H54 (cell line): ENCODE measurements around the gene RASD2.
A peak's percentile ranks its signal among the peaks of the same experiment; 100 is the strongest.
"Not testable (repeated sequence)": the region's sequence is repeated elsewhere in the genome, so short reads cannot be mapped to it uniquely, and the experiment has no call there.

Experiments
- DNase-seq: peaks from one replicate; pipeline ENCODE4 v3.0.0; 2011; ENCODE audit warnings: low spot score, mixed read lengths; ENCODE audit not compliant: insufficient read length
- FAIRE-seq: peaks from 3 replicates; lab custom pipeline; 2011; peaks lifted over from hg19 to GRCh38; lab: Jason Lieb, UNC
- POLR2A ChIP-seq: IDR thresholded peaks from 2 replicates; pipeline ENCODE4 v1.6.1; 2011; ENCODE audit warnings: low read depth, mild to moderate bottlenecking, low read length

The RASD2 gene

GRCh38 chr22:35510481-35510934 lies 30.1 kb upstream of the RASD2 start:
- DNase-seq (peak; percentile 50), FAIRE-seq (peak; percentile 11)
- TF ChIP-seq POLR2A: no peak

DNA sequence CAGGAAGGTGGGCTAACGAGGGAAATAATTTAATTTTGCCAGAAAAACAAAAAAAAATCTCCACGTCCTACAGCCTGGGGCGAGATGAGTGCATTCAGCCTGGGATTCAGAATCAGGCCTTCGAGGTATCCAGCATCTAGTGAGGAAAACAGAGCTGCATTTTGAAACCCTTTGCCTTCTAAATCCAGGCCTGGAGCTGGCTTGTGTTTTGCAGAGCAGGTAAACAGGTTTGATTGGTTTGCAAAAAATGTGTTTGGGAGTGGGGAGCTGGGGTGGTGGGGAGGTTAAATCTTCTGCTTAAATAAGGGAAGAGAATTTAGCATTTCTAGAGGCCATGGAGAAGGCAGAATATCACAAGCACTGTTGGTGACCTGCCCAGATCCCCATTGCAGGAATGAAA lies 29.7 kb upstream of the RASD2 start:
- FAIRE-seq: no peak
- TF ChIP-seq POLR2A: no peak
- no peak for DNase-seq

DNA sequence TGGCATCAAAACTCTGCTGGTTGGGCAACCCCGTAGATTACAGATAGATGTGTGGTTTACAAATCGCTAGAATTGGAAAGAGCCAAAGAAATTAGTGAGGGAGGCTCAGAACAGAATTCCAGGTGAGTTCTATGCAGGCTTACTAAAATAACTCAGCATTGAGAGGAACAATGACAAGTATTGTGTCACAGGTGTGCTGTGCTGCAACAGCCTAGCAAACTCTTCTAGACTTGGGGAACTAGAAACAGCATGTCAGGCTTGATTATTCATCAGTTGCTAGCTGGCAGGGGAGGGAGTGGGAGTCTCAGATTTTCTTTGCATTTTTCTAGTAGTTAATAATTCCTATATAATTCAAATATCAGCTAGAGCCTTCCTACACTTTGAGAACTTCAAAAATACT lies 26.3 kb upstream of the RASD2 start:
- DNase-seq (no peak), FAIRE-seq (no peak)
- no peak for TF ChIP-seq POLR2A

DNA sequence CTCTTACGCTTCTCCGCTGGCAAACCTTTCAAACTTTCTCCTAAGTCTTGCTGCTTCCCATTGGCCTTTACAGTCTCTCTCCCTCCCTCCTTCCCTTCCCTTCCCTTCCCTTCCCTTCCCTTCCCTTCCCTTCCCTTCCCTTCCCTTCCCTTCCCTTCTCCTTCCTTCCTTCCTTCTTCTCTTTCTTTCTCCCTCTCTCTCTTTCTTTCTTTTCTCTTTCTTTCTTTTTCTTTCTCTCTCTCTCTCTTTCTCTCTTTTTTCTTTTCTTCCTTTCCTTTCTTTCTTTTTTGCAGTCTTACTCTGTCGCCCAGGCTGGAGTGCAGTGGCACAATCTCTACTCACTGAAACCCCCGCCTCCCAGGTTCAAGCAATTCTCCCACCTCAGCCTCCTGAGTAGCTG lies 24.7 kb upstream of the RASD2 start:
- not testable (repeated sequence) for DNase-seq, FAIRE-seq

GRCh38 chr22:35516723-35517122 lies 23.9 kb upstream of the RASD2 start:
- FAIRE-seq (no peak), DNase-seq (no peak)
- TF ChIP-seq POLR2A: no peak

- no peak for FAIRE-seq
- no peak for TF ChIP-seq POLR2A
- DNase-seq: no peak
Measured at GRCh38 chr22:35517207-35517606, 23.4 kb upstream of the RASD2 start.

- FAIRE-seq: no peak
- DNase-seq: no peak
- no peak for TF ChIP-seq POLR2A
Measured at GRCh38 chr22:35517769-35518530, 22.7 kb upstream of the RASD2 start.

DNA sequence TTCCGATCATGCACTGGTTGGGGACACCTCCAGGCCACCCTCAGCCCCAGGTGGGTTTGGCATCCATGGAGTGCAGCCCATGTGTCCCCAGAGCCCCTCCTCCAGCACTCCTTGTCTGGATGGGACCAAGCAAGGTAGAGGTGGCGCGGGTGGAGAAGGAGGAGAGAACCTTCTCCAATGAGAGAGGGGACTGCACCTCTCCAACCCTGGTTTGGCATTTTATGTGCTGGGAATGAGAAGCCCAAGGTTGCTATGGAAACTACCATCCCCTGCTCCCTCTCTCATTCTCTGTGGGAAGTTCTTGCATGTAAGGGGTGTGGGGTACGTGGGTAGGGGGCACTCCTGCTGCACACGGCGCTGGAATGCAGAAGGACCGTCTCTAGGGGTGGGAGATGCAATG lies 21.8 kb upstream of the RASD2 start:
- DNase-seq: no peak
- TF ChIP-seq POLR2A: no peak
- FAIRE-seq: no peak

- no peak for DNase-seq
- FAIRE-seq: no peak
- TF ChIP-seq POLR2A: no peak
Measured at GRCh38 chr22:35519306-35520000, 21.2 kb upstream of the RASD2 start.

GRCh38 chr22:35521358-35522224 lies 19.0 kb upstream of the RASD2 start:
- TF ChIP-seq POLR2A: no peak
- no peak for DNase-seq
- FAIRE-seq: no peak

DNA sequence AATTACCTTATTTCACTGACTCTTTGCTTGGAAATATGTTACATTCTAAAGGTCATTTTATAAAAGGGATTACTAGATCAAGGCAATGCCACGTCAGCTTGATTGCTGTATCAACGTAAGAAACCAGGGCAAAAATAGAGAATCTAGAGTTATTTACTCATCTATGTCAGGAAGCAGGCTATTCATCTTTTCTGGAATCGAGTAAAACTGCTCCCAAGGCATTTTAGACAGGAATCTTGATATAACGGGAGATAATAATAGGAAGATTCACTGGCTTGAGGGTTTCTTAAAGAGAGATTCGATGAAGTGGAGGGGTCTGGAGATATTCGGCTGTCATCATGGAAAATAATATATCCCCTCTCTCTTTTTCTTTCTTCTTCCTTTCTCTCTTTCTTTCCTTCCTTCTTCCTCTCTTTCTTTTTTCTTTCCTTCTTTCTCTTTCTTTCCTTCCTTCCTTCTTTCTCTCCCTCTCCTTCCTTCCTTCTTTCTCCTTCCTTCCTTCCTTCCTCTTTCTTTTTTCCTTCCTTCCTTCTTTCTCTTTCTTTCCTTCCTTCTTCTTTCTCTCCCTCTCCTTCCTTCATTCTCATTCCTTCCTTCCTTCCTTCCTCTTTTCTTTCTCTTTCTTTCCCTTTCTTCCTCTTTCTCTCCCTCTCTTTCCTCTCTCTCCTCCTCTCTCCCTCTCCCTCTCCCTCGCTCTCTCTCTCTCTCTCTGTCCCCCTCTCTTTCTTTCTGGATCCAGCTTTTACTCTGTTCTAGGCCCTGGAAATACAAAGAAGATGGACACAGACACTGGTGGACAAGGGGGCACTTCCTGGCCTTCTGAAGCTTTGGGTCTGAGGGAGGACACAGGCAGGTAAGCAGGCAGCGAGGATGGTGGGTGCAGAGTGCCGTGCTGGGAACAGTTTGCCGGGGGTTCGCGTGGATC lies 18.1 kb upstream of the RASD2 start:
- FAIRE-seq: no peak
- no peak for DNase-seq
- TF ChIP-seq POLR2A: no peak

DNA sequence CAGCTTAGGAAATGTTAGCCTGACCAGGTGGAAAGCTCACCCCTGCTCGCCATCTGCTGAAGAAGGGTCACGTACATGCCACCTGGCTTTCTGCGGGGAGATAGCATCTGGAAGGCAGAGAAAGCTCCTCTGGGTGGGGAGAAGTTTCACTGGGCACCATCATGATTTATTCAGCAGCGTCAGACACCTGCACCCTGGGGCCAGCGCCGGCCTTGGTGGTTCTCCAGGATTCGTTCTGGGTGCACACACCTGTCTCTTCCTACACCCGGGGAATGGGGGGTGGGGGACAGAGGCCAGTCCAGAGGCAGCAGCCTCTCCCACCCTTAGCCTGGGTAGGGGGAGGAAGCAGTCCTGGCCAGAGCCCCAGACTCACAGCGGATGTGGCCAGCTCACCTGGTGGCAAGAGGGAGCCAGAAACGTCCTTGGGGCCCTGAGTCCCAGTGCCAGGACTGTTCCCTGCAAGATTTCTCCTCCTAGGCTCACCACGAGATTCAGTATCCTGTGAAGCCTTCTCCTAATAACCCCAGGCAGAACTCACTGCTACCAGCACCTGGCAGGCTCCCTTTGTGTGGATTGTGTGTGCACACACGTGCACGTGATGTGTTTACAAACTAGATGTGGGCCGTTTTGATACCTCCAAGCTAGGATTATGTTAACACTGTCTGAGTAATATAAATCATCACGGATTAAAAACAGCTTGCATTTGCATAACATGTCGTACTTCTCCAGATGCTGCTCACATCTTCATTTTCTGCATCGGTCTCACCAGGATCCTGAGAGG lies 17.3 kb upstream of the RASD2 start:
- FAIRE-seq (no peak), DNase-seq (no peak)
- no peak for TF ChIP-seq POLR2A
